Loucy (cell line): ENCODE results near the gene ZKSCAN1.
"Not testable (repeated sequence)": the region's sequence is repeated elsewhere in the genome, so short reads cannot be mapped to it uniquely, and the experiment has no call there.

ENCODE experiments used
- H2AFZ ChIP-seq: fragments of 200-600 bp; sonication (generic); 2 replicates; pipeline ENCODE4 v1.6.0; 2016; ENCODE audit warnings: antibody characterized with exemption, mild to moderate bottlenecking, low read length, moderate library complexity
- H3F3A ChIP-seq: fragments of 200-600 bp; 2 replicates; pipeline ENCODE4 v1.6.0; 2016; ENCODE audit warnings: antibody characterized with exemption, low read depth, mild to moderate bottlenecking
- H3K27me3 ChIP-seq: fragments of 200-600 bp; sonication (generic); 2 replicates; pipeline ENCODE4 v1.6.1; 2014; ENCODE audit warnings: low read length, mild to moderate bottlenecking; ENCODE audit not compliant: insufficient read depth, poor library complexity, severe bottlenecking
- H3K36me3 ChIP-seq: fragments of 200-600 bp; sonication (generic); 2 replicates; pipeline ENCODE4 v1.6.1; 2016; ENCODE audit warnings: low read length; ENCODE audit not compliant: insufficient read depth
- H3K4me1 ChIP-seq: fragments of 200-600 bp; sonication (generic); 2 replicates; pipeline ENCODE4 v1.5.1; 2014; ENCODE audit warnings: low read length, mild to moderate bottlenecking; ENCODE audit not compliant: insufficient read depth, poor library complexity, severe bottlenecking
- H3K4me2 ChIP-seq: fragments of 200-600 bp; sonication (generic); 2 replicates; pipeline ENCODE4 v1.6.0; 2014; ENCODE audit warnings: antibody characterized with exemption, low read length, low read depth, mild to moderate bottlenecking; ENCODE audit not compliant: poor library complexity, severe bottlenecking
- H3K4me3 ChIP-seq: fragments of 200-600 bp; sonication (generic); 2 replicates; pipeline ENCODE4 v1.5.1; 2014; ENCODE audit warnings: low read length, mild to moderate bottlenecking, mixed read lengths; ENCODE audit not compliant: poor library complexity, severe bottlenecking
- H3K79me2 ChIP-seq: fragments of 200-600 bp; sonication (generic); 2 replicates; pipeline ENCODE4 v1.6.1; 2014; ENCODE audit warnings: low read length; ENCODE audit not compliant: insufficient read depth
- H3K9ac ChIP-seq: fragments of 200-600 bp; sonication (generic); 2 replicates; pipeline ENCODE4 v1.6.0; 2014; ENCODE audit warnings: mild to moderate bottlenecking, low read depth, low read length, moderate library complexity; ENCODE audit not compliant: poor library complexity, severe bottlenecking
- H3K9me2 ChIP-seq: fragments of 200-600 bp; sonication (generic); replicated peaks from 2 replicates; pipeline ENCODE4 v1.6.1; 2016; ENCODE audit warnings: low read depth, low read length, mixed read lengths
- H3K9me3 ChIP-seq: fragments of 200-600 bp; sonication (generic); 2 replicates; pipeline ENCODE4 v1.6.1; 2014; ENCODE audit warnings: mild to moderate bottlenecking, antibody characterized with exemption, low read length, low read depth; ENCODE audit not compliant: insufficient read depth
- H4K20me1 ChIP-seq: fragments of 200-600 bp; sonication (generic); 2 replicates; pipeline ENCODE4 v1.6.0; 2014; ENCODE audit warnings: antibody characterized with exemption, low read length, mild to moderate bottlenecking; ENCODE audit not compliant: insufficient read depth, poor library complexity, severe bottlenecking
- CTCF ChIP-seq: fragments of 200-600 bp; sonication (generic); conservative IDR thresholded peaks from 2 replicates; pipeline ENCODE4 v1.5.1; 2014; ENCODE audit warnings: mild to moderate bottlenecking, antibody characterized with exemption, low read length
- EZH2phosphoT487 ChIP-seq: fragments of 200-600 bp; IDR thresholded peaks from 2 replicates; pipeline ENCODE4 v1.6.1; 2018; ENCODE audit warnings: antibody characterized with exemption, mild to moderate bottlenecking, moderate library complexity, borderline replicate concordance

ZKSCAN1 gene

GRCh38 chr7:100011516-100011915 lies 3.9 kb upstream of the ZKSCAN1 start:
- peaks cover 10% of the 10 kb centered on the region for H3K79me2 ChIP-seq
- H3K9me2 ChIP-seq = no peaks in the 10 kb centered on the region
- no peaks in the 10 kb centered on the region for H3K27me3 ChIP-seq
- H2AFZ ChIP-seq = no peak overlapping the region
- peaks cover 6% of the 10 kb centered on the region for H4K20me1 ChIP-seq
- H3K4me2 ChIP-seq = no peak overlapping the region
- H3K4me1 ChIP-seq = peaks cover 9% of the 10 kb centered on the region
- H3F3A ChIP-seq = no peaks in the 10 kb centered on the region
- TF ChIP-seq CTCF (no peak), EZH2phosphoT487 (no peak)
- no peaks in the 10 kb centered on the region for H3K9me3 ChIP-seq
- H3K36me3 ChIP-seq = no peaks in the 10 kb centered on the region
- no peak overlapping the region for H3K4me3 ChIP-seq
- no peak overlapping the region for H3K9ac ChIP-seq

- not testable (repeated sequence) for H3K4me3 ChIP-seq, H3K9ac ChIP-seq, H3K9me2 ChIP-seq, H2AFZ ChIP-seq, H3K27me3 ChIP-seq, H3K36me3 ChIP-seq, H3K4me2 ChIP-seq, H3K9me3 ChIP-seq, H3F3A ChIP-seq
- H3K4me1 ChIP-seq = peaks cover 18% of the 10 kb centered on the region
- H3K79me2 ChIP-seq = peaks cover 21% of the 10 kb centered on the region
- H4K20me1 ChIP-seq = peaks cover 17% of the 10 kb centered on the region
Observed at GRCh38 chr7:100012385-100013327, 2.7 kb upstream of the ZKSCAN1 start.

- no peaks in the 10 kb centered on the region for H3K9me3 ChIP-seq
- no peaks in the 10 kb centered on the region for H3K9me2 ChIP-seq
- no peak for TF ChIP-seq EZH2phosphoT487
- no peak for TF ChIP-seq CTCF
- H3K4me1 ChIP-seq = peaks cover 23% of the 10 kb centered on the region
- no peak overlapping the region for H3K9ac ChIP-seq
- H3F3A ChIP-seq = no peaks in the 10 kb centered on the region
- no peaks in the 10 kb centered on the region for H3K27me3 ChIP-seq
- H3K4me3 ChIP-seq = no peak overlapping the region
- no peak overlapping the region for H2AFZ ChIP-seq
- H3K79me2 ChIP-seq = peaks cover 28% of the 10 kb centered on the region
- H3K4me2 ChIP-seq = no peak overlapping the region
- no peaks in the 10 kb centered on the region for H3K36me3 ChIP-seq
- H4K20me1 ChIP-seq = peaks cover 22% of the 10 kb centered on the region
Observed at GRCh38 chr7:100013328-100013676, 2.1 kb upstream of the ZKSCAN1 start.
